GM10266 (cell line): ENCODE results near the gene PTPRE.

Experiments
- DNase-seq: peaks from one replicate; pipeline ENCODE4 v3.0.0; 2012; ENCODE audit errors: extremely low spot score
- CTCF ChIP-seq: IDR thresholded peaks from 2 replicates; pipeline ENCODE4 v1.5.1; 2012; ENCODE audit warnings: mild to moderate bottlenecking, low read depth; ENCODE audit not compliant: control insufficient read depth, insufficient read depth; ENCODE audit errors: missing control alignments

Gene PTPRE

DNA sequence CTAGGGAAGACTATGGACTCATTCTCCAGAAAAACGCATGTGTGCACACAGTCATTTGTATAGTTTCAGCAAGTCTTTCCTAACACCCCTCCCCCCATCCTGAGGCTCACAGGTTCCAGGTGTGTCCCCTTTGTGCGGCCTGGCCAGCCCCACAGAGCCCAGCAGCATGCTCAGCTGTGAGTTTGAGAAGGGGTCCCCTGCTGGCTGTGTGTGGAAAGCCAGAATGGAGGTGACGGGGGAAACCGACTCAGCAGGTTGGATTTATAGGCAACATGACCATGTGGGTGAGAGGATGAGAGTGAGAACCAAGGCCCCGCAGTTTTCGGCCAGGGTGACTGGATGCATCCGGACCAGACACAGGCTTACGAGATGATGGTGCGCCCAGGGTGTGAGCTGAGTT lies 9.9 kb downstream of the PTPRE start:
- TF ChIP-seq CTCF, result no peak
- DNase-seq, result no peak

DNA sequence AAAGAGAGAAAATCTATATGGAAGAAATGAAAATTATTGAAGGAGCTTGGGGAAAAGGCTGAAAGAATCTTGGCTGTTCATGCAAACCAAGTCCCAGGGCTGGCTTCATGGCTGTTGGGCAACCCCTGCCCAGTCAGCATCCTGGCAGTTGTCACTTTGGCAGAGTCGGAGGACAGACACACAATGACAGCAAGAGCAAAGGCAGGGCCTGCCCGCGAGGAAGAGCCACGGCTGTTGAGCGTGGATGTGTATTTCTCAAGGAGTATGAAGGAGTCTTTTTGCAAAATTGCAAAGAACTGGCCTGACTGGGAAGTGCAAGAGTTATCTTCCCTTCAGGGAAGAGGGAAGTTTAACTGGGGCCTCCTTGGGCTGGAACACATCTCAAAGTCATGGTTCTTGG lies 11.7 kb downstream of the PTPRE start:
- no peak for DNase-seq
- TF ChIP-seq CTCF, result no peak

GRCh38 chr10:127919418-127920271 lies 12.7 kb downstream of the PTPRE start:
- DNase-seq, result no peak
- TF ChIP-seq CTCF, result no peak

DNA sequence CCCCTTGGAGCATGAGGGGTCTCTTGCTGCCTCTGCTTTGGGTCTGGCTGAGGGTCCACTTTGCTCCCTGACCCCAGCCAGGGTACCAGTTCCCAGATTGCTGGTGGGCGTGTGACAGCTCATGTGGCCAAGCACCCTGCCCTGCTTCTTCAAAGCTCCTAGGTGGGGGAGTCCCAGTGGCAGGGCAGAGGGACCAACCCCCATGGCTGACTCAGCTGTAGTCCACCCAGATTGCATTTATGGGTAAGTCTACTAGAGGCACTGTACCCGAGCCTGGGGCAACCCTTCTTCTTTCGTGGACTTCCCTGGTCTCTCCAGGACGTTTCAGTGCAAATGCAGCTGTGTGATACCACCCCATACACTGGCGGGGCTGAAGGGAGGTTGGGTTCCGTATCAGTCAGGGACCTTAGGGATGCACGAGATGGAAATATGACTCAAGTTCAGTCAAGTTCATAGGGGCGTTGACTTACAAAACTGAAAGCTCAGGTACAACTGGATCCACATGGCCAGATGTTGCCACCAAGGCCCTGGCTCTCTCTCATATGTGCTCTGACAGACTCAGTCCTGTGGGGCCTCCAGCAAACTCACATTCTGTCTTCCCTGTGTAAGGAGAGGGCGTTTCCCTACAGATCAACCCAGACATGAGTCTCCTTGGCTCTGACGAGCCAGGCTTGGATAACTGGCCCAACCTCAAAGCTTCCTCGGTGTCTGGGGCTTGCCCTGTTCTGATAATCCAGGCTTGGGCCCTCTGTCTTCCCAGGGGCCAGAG lies 13.6 kb downstream of the PTPRE start:
- DNase-seq, result no peak
- no peak for TF ChIP-seq CTCF

DNA sequence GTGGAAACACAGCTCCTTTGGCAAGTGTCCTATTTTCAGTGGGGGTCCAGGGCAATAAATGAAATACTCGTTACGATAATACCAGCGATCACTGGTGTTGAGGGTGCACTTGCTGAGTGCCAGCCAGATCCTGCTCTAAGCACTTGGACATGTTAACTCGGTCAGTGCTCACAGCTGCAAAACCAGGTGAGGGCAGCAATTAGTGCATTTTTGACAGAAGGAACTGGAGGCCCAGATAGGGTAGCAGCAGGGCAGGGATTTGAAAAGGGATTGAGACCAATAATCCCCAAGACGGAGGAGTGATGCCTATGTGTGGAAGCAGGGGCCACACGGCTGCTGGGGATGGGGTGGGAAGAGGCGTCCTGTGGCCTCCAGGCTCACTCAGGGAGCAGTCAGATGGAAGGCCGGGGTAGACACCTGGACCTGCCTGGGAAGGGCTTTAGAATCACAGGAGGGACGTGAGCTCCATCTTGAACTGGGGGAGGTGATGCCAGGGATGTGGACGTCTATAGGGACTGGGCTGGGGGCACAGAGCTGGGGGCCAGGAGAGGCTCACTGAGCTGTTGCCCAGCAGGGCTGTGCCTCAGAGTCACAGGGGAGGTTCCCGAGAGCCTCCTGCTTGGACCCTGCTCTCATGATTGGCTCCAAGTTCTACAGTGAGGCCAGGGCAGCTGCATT lies 14.3 kb downstream of the PTPRE start:
- no peak for DNase-seq
- TF ChIP-seq CTCF, result no peak

- no peak for DNase-seq
- TF ChIP-seq CTCF, result no peak
These were observed 14.8 kb downstream of the PTPRE start for GRCh38 chr10:127921753-127922145.

DNA sequence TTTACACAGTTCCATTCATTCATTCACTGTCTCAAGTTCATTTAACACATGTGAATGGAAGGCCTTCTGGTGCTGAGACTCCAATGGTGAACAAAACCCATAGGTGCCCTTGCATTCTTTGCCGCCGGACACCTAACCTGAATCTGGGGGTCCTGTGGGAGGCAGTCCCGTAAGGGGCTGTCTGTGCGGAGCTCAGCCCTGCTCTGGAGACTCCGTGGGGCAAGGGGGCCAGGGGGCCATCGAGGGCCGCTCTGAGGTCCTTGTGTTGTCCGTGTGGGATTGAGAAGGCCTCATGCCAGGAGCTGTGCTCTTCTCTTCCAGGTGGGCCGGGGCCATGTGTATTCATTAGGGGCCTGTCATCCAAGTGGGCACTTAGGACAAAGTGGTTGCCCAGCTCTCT lies 15.3 kb downstream of the PTPRE start:
- TF ChIP-seq CTCF, result no peak
- DNase-seq, result no peak
